ENCODE measurements around the gene MAML2.

- TF ChIP-seq CTCF (IDR thresholded peaks at IDR 0.05), result no peak
- TF ChIP-seq POLR2A (IDR thresholded peaks at IDR 0.05), result peak in 1 of 2 donors; percentile 92
Measured at GRCh38 chr11:96389720-96390487, 46.9 kb upstream of the MAML2 start, which contains the start of the genes CCDC82 and JRKL.
